GM18507 (cell line): Measurements from ENCODE around the gene CENPB.

Experiments used
- DNase-seq: peaks from one replicate; pipeline ENCODE4 v3.0.0; 2011; ENCODE audit warnings: low read depth; ENCODE audit not compliant: insufficient read length; ENCODE audit errors: extremely low spot score
- FAIRE-seq: peaks from 2 replicates; lab custom pipeline; 2011; peaks lifted over from hg19 to GRCh38; lab: Jason Lieb, UNC

The CENPB gene

DNA sequence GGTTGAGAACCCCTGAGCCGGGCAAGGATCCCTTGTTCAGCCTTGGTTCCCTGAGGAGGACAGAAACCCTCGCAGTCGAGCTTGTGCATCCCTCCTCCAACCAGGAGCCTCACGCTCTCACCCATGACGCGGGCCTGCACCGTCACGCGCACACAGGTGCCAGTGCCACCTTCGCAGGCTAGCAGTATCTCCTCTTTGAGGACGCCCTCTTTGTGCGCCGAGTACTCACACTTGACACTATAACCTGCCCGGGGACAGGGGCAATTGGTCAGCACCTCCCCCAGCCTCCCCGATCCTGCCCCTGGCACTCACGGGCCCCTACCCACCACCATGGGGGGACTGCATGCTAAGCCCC is 32.3 kb downstream of the CENPB start:
- FAIRE-seq (no peak), DNase-seq (no peak)

GRCh38 chr20:3753501-3754275 is 32.9 kb downstream of the CENPB start:
- no peak for FAIRE-seq
- DNase-seq = no peak

GRCh38 chr20:3753098-3753497 is 33.4 kb downstream of the CENPB start:
- peak; percentile 68 for FAIRE-seq
- peak; percentile 46 for DNase-seq

DNA sequence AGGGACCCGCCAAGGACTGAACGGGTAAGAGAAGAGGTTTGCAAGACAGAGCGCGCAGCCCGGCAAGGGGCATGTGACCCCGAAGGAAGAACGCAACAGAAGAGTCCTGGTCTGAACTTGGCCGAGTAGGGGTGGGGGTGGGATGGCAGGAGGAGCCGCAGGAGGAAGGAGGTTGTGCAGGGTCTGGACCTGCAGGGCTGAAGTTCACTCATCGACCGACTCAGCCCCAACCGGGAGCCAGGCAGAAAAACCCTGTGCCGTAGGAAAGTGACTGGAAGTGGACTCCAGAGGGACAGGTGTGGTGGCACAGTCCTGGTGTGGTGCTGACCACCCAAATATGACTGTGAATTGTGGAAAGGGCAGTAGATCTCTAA is 34.2 kb downstream of the CENPB start:
- DNase-seq (no peak), FAIRE-seq (no peak)

GRCh38 chr20:3751675-3752385 is 34.7 kb downstream of the CENPB start:
- no peak for FAIRE-seq
- DNase-seq = no peak

GRCh38 chr20:3751305-3751674 is 35.2 kb downstream of the CENPB start:
- no peak for DNase-seq

DNA sequence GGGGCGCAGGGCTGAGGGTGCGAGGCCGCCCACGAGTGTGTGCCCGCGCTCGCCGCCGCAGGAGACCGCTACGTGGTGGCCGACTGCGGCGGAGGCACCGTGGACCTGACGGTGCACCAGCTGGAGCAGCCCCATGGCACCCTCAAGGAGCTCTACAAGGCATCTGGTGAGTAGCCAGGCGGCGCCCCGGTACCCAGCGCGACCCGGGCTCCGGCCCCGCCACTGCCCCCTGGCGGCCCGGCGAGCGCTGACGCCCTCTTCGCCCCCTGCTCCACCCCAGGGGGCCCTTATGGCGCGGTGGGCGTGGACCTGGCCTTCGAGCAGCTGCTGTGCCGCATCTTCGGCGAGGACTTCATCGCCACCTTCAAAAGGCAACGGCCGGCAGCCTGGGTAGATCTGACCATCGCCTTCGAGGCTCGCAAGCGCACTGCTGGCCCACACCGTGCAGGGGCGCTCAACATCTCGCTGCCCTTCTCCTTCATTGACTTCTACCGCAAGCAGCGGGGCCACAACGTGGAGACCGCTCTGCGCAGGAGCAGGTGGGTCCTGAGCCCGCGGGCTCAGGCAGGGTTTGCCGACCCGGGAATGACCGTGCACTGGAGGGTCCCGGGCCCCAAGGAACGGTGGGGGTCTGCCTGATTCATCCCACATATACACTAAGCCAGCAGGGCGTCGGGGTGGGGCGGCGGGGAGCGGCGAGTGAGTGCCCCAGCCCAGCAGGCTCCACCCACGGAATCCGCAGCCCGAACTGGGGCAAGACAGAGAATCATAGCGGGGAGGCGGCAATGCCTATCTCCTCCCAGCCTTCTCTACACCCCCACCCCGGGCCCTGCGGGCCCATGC is 36.6 kb downstream of the CENPB start:
- DNase-seq (peak; percentile 56), FAIRE-seq (no peak)

More at GRCh38 chr20:3751305-3751674, 35.2 kb downstream of the CENPB start:
- no peak for FAIRE-seq

GRCh38 chr20:3749087-3749688 is 37.4 kb downstream of the CENPB start:
- FAIRE-seq (no peak), DNase-seq (no peak)

GRCh38 chr20:3748073-3748472 is 38.5 kb downstream of the CENPB start:
- no peak for FAIRE-seq
- DNase-seq = no peak

- DNase-seq = no peak
- FAIRE-seq = no peak
These were observed 39.1 kb downstream of the CENPB start for GRCh38 chr20:3747471-3747870.

- DNase-seq (no peak), FAIRE-seq (no peak)
These were observed 40.8 kb downstream of the CENPB start for GRCh38 chr20:3745686-3746173.

- FAIRE-seq (peak; percentile 68), DNase-seq (peak; percentile 38)
These were observed 41.5 kb downstream of the CENPB start for GRCh38 chr20:3744806-3745685.

DNA sequence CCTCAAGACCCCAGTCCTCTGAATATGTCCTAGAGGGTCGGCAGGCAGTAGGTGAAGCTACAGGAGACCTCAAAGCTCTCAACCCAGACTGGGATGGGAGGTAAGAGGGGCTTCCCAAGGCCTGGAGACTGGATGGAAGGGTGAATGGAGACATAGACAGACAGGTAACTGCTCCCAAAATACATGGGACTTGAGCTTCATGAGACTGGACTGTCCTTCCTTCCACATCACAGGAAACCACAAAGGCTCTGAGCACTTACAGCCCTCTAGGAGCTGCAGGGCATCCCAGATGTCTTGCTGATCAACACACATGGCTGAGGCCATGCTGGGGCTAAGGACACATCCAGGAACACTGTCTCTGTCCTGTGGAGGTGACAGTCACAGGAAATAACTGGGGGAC is 42.5 kb downstream of the CENPB start:
- no peak for DNase-seq
- FAIRE-seq = no peak

DNA sequence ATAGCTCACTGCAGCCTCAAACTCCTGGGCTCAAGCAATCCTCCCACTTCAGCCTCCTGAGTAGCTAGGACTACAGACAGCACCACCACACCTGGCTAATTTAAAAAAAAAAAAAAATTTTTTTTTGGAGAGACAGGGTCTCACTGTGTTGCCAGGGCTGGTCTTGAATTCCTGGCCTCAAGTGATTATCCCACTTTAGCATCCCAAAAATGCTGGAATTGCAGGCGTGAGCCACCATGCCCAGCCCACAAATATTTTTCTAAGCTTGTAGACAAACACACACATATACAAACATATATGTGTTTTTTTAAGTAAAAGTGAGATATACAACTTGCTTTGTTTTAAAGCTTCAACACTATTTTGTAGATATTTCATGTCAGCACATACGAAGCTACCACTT is 43.3 kb downstream of the CENPB start:
- DNase-seq (no peak), FAIRE-seq (no peak)

- FAIRE-seq = no peak
These were observed 44.6 kb downstream of the CENPB start for GRCh38 chr20:3741836-3742458.

DNA sequence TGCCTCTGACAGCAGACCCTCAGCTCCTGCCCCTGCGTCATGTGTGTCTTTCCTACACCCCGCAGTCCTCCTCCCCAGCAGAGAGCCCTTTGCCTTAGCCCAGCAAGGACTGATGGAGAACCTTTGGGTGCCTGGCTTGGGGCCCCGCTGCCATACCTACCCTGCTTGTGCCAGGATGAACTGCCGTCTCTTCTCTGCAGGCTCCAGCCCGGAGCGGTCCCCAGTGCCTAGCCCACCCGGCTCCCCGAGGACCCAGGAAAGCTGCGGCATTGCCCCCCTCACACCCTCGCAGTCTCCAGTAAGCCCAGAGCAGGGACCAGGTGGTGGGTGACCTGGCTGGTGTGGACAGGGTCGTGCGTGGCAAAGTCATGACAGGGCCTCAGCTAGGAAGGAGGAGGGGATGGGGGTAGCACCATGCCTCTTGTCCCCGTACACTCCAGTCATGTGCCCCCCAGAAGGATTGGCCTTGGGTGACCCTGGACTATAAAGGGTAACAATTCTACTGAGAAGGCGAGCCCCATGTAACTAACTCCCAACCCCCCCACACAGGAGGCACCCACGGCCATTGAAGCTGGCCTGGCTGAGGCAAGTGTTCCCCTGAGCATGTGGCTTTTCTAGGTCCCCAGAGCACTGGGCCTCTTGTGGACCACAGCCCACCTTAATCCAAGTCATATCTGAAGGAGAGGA is 45.8 kb downstream of the CENPB start:
- FAIRE-seq = no peak
- DNase-seq = no peak

More at GRCh38 chr20:3741836-3742458, 44.6 kb downstream of the CENPB start:
- DNase-seq = no peak

DNA sequence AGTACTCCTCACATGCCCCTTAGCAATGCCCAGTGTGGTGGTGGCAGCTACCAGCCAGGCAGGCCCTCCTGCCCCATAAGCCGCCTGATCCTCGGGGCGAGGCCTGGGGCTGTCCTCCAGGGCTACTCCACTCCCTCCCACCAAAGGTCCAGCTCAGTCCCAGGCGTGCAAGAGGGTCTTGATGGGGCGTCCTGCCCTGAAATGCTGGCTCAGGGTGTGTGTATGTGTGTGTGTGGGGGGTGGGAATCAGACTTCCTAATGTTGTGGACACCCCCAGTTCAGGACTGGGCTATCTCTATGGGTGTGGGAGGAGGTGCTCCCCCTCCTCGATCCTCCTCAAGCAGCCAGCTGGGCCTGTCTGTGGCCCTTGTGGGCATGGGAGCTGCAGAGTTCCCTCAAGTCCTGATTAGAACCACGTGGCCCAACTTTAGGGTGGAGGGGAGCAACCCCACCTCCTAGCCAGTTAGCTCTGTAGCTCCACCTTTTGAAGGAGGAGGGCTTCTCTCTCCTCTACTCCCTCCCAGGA is 46.6 kb downstream of the CENPB start:
- DNase-seq = no peak
- FAIRE-seq = no peak
